Tibial nerve (tissue), 3 donors: ENCODE measurements around the gene PADI3.

Experiments used
- POLR2A ChIP-seq, 2 donors: fragments of 450-650 bp; IDR thresholded peaks; one replicate each; pipeline ENCODE4 v1.6.1; 2017; ENCODE audit warnings: antibody characterized with exemption in 2 of 2, mild to moderate bottlenecking in 2 of 2, moderate library complexity in 2 of 2
- TF ChIP-seq, protein P1 (sequence below), 5 experiments: fragments of 200-600 bp in 3 of 5; fragments of 450-650 bp in 2 of 5; sonication (generic) in 3 of 5; IDR thresholded peaks; one replicate each; pipeline ENCODE4 v1.5.1; 2016 to 2019; ENCODE audit warnings: antibody characterized with exemption in 5 of 5, mild to moderate bottlenecking in 3 of 5, moderate library complexity in 2 of 5

GRCh38 chr1:17277511-17278159 lies 28.7 kb downstream of the PADI3 start:
- TF ChIP-seq, protein P1, sequence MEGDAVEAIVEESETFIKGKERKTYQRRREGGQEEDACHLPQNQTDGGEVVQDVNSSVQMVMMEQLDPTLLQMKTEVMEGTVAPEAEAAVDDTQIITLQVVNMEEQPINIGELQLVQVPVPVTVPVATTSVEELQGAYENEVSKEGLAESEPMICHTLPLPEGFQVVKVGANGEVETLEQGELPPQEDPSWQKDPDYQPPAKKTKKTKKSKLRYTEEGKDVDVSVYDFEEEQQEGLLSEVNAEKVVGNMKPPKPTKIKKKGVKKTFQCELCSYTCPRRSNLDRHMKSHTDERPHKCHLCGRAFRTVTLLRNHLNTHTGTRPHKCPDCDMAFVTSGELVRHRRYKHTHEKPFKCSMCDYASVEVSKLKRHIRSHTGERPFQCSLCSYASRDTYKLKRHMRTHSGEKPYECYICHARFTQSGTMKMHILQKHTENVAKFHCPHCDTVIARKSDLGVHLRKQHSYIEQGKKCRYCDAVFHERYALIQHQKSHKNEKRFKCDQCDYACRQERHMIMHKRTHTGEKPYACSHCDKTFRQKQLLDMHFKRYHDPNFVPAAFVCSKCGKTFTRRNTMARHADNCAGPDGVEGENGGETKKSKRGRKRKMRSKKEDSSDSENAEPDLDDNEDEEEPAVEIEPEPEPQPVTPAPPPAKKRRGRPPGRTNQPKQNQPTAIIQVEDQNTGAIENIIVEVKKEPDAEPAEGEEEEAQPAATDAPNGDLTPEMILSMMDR (IDR thresholded peaks at IDR 0.05) = no peak
- no peak for TF ChIP-seq POLR2A (IDR thresholded peaks at IDR 0.05)
